C4-2B (cell line): ENCODE data around the gene SERPINB5.

ENCODE experiments used
- ZFX ChIP-seq: fragments of 450-650 bp; IDR thresholded peaks from 2 replicates; pipeline ENCODE4 v1.6.1; 2017
- TF ChIP-seq, protein P1 (sequence below): fragments of 450-650 bp; conservative IDR thresholded peaks from 2 replicates; pipeline ENCODE4 v1.5.1; 2017; ENCODE audit warnings: mild to moderate bottlenecking

DNA sequence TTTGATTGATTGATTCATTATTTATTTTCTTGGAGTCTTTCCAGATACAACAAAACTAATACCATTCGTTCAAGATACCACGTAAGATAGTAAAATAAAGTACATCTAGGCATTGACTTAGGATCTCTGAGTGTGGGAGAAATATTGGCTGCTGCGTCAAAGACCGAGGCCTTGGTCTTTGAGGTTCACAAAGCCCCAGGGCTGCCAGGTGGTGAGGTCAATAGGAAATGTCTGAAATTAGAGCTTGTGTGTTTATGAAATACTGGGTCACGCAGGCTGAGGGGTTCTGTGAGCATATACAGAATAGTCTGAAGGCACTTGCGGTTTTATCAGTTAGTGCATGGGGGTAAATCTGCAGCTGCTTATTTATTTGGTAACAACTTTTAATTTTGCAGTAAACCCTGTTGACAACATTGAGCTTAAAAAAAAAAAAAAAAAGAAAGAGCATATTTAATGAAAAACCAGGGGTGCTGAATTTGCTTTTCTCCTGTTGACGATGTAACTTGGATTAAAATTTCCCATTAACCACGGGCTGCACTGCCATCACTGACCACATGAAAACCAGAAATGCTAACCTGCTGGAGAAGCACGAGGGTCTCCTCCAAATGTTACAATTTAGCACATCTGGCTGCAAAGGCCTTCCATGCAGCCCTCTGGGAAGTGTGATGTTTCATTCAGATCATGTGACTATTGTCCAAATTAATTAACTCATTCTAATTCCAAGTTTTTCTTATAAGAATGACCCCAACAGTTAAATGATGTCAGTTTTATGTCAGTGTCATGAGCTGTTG lies 38.3 kb downstream of the SERPINB5 start:
- TF ChIP-seq, protein P1, sequence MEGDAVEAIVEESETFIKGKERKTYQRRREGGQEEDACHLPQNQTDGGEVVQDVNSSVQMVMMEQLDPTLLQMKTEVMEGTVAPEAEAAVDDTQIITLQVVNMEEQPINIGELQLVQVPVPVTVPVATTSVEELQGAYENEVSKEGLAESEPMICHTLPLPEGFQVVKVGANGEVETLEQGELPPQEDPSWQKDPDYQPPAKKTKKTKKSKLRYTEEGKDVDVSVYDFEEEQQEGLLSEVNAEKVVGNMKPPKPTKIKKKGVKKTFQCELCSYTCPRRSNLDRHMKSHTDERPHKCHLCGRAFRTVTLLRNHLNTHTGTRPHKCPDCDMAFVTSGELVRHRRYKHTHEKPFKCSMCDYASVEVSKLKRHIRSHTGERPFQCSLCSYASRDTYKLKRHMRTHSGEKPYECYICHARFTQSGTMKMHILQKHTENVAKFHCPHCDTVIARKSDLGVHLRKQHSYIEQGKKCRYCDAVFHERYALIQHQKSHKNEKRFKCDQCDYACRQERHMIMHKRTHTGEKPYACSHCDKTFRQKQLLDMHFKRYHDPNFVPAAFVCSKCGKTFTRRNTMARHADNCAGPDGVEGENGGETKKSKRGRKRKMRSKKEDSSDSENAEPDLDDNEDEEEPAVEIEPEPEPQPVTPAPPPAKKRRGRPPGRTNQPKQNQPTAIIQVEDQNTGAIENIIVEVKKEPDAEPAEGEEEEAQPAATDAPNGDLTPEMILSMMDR, result no peak; the same call in 1 of the 2 replicates
- no peak for TF ChIP-seq ZFX
